SH-SY5Y (cell line): Measurements from ENCODE around the gene SLC6A3.

Experiments
- GATA2 ChIP-seq: IDR thresholded peaks from 2 replicates; pipeline ENCODE4 v1.6.1; 2011; ENCODE audit warnings: mild to moderate bottlenecking, low read depth, low read length
- GATA3 ChIP-seq: IDR thresholded peaks from 2 replicates; pipeline ENCODE4 v1.6.1; 2011; ENCODE audit warnings: low read depth, mild to moderate bottlenecking, low read length, moderate library complexity

DNA sequence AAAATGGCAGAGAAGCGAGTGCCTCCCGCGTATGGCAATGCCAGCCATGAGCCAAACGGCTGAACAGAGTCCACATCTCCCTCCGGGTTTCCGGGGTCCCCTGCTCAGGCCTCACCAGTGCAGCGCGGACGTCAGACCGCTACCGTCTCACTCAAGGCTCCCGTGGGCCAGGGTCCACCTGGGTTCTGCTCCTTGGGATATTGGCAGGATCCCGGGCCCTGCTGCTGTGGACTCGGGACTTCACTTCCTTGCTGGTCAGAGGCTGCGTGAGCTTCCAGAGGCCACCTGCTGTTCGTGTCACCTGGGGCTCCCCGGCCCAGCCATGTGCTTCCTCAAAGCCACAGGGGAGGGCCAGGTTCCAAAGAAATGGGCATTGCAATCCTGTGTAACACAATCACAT lies 61.9 kb downstream of the SLC6A3 start:
- TF ChIP-seq GATA3: no peak
- no peak for TF ChIP-seq GATA2
